Endothelial cell of hepatic sinusoid (primary cell): ENCODE results near the gene DDI2.

Source experiments
- in situ Hi-C: cut with HindIII; loops from 2 replicates; pipeline ENCODE4 v1.10.0; 2017; ENCODE audit warnings: low sequenced_read_pairs

The DDI2 gene

DNA sequence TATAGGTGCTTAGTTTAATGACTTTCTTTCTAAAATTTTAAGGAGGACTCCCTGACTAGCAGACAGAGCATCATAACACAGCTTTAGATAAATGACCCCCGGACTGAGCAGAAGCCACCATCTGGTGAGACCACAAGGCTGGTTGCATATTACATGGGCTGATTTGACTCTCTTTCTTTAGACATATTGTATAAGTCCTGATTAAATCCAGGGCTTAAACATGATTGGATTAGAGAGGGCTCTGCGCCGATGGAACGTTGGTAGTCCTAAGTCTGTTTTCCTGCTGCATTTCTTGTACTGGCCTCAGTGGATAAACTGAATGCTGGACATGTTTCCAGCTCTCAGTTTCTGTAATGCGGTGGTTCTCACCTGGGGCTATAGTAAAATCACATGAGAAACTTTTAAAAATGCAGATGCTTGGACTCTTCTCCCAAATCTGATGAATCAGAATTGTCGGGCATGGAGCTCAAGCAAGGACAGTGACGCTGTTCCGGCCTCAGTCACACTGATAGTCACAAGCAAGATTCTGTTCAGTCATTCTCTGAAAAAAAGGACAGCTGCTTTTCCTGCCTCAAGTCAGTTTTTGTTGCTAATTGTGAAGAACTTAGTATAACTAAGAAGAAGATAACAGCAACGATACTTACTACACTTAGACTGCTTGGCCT, 16.6 kb downstream of the DDI2 start:
- in situ Hi-C loops: no loop called here

DNA sequence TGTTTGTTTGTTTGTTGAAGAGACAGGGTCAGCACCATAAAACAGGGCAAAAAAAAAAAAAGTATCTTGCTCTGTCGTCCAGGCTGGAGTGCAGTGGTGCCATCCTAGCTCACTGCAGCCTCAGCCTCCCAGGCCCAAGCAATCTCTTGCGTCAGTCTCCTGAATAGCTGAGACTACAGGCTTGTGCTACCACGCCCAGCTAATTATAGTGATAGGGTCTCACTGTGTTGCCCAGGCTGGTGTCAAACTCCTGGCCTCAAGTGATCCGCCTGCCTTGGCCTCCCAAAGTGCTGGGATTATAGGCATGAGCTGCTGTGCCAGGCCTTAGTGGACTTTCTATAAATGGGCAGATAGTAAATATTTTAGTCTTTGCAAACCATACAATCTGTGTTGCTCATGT, 19.2 kb downstream of the DDI2 start:
- in situ Hi-C loops: no loop called here

GRCh38 chr1:15637826-15638225, 20.6 kb downstream of the DDI2 start:
- in situ Hi-C loops: no loop called here

GRCh38 chr1:15639262-15639661, 22.0 kb downstream of the DDI2 start:
- in situ Hi-C loops: no loop called here

DNA sequence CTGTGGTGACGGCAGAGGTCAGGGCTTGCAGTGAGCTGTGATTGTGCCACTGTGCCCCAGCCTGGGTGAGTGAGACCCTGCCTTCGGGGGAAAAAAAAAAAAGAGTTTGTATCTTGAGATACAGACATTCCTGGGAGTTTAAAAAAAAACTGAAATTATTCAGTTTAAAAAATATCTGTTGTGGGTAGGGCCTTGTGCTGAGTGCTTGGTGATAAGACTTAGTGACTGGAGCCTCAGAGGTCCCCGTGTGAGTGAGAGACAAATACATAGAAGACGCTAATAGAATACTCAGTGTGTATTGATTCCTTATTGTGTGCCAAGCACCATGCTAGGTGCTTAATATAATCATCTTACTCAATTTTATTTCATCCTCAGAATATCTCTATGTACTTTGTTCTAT, 22.7 kb downstream of the DDI2 start:
- in situ Hi-C loops: no loop called here

DNA sequence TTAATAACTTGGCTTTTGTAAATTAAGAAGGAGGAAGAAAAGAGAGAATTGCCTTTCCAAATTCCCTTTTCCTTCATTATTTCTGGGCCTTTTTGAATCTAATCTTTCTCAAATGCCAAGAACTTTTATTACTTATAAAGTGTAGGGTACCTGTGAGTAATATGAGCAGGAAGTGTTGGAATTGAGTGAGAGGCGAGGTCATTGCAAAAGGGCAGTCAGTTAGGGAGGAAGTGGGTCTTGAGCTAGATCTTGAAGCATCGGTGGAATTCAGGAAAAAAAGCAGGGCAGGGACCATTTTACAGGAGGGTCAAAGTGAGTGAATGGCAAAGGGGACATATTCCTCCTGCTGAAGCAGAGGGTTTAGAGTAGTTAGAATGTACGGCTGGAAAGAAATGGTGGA, 23.4 kb downstream of the DDI2 start:
- in situ Hi-C loops: no loop called here

- in situ Hi-C loops: loop anchor here (5.0 kb wide), 2 partner anchors 38 to 82 kb away; no protein-coding TSS in a partner anchor
Measured at GRCh38 chr1:15649937-15650336, 32.7 kb downstream of the DDI2 start.

- in situ Hi-C loops: loop anchor here (5.0 kb wide), 2 partner anchors 38 to 82 kb away; no protein-coding TSS in a partner anchor
Measured at GRCh38 chr1:15650433-15650832, 33.2 kb downstream of the DDI2 start.

- in situ Hi-C loops: loop anchor here (5.0 kb wide), 2 partner anchors 40 to 80 kb away; no protein-coding TSS in a partner anchor
Measured at GRCh38 chr1:15652130-15652529, 34.9 kb downstream of the DDI2 start.

- in situ Hi-C loops: loop anchor here (5.0 kb wide), 2 partner anchors 42 to 78 kb away; no protein-coding TSS in a partner anchor
Measured at GRCh38 chr1:15654091-15654690, 36.9 kb downstream of the DDI2 start.

- in situ Hi-C loops: no loop called here
Measured at GRCh38 chr1:15656464-15656863, 39.2 kb downstream of the DDI2 start.

GRCh38 chr1:15657021-15657420, 39.8 kb downstream of the DDI2 start:
- in situ Hi-C loops: no loop called here

DNA sequence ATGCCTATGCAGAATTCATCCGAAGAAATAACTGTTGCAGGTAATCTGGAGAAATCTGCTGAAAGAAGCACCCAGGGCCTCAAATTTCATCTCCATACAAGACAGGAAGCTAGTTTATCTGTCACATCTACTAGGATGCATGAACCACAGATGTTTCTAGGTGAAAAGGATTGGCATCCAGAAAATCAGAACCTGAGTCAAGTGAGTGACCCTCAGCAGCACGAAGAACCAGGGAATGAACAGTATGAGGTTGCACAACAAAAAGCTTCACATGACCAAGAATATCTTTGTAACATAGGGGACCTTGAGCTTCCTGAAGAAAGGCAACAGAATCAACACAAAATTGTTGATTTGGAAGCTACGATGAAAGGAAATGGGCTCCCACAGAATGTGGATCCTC, 42.9 kb downstream of the DDI2 start:
- in situ Hi-C loops: no loop called here

GRCh38 chr1:15662477-15662876, 45.2 kb downstream of the DDI2 start:
- in situ Hi-C loops: no loop called here

DNA sequence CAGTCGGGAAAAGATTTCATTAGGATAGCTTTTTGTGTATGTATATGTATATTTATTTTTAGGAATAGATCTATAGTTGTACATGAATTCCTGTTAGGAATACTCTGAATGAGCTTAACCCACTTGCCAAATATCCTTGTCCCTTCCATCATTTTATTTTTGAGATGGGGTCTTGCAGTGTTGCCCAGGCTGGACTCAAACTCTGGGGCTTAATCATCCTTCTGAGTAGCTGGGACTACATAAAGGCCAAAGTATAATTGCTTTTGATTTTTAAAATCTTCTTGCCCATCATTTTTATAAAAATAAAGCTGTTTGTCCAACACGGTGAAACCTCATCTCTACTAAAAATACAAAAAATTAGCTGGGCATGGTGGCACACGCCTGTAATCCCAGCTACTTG, 46.7 kb downstream of the DDI2 start:
- in situ Hi-C loops: no loop called here

DNA sequence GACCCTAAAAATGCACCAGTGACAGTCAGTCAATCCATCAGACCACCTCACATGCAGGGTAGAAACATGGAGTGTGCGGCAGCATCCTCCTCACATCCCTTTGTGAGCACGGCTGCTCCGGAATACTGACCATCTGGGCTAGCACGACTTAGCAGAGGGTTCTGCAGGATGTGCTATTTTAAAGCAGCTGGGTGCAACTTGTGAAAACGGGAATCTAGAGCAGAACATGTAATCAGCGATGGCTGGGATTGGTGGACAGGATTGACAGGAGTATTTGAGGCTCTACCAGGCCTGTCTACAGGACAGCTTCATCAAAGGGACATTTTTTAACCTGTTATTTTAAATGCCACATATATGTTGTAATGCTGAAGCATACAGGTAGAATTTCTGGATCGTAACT, 50.1 kb downstream of the DDI2 start:
- in situ Hi-C loops: no loop called here

GRCh38 chr1:15668089-15668754, 51.0 kb downstream of the DDI2 start:
- in situ Hi-C loops: no loop called here

DNA sequence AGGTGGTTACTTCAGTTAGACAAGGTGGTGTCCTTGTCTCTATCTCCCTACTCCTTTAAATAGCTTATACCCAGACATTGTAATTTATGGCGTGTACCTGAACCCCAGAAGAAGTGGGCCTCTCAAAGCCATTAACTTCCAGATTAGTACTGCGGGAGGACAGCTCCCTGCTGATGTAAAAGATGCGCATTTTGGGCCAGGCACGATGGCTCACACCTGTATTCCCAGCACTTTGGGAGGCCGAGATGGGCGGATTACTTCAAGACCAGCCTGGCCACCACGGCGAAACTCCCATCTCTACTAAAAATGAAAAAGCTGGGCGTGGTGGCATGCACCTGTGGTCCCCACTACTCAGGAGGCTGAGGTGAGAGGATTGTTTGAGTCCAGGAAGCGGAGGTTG, 51.8 kb downstream of the DDI2 start:
- in situ Hi-C loops: no loop called here

DNA sequence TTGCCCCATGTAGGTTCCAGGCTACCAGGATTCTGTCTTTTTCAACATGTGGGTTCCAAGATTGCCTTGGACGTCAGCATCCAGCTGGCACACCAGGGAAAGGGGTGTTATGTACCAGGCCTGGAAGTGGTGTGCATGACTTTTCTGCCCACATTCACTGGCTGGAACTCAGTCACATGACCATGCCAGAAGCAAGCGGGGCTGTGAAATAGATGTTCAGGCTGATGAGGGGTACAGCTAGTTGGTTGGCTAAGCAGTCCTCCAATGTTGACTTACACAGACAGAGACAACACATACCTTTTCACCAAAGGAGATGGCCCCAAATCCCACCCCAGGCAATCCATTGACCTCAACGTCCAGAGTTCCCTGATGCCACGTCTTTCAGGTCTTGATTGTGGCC, 52.6 kb downstream of the DDI2 start:
- in situ Hi-C loops: no loop called here

DNA sequence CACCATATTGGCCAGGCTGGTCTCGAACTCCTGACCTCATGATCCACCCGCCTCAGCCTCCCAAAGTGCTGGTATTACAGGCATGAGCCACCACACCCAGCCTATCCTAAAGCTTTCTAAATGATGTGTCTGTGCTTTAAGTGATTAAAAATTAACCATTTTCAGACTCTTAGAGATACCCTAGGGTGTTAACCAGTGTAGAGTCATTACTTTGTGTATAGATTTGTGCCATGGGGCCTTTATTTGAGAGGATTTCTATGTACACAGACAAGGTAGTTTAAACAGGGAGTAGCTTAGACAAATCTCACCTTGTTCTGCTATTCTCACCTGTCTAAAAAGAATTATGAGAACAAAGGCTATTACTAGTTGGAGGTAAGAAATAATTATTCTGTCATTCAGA, 54.2 kb downstream of the DDI2 start:
- in situ Hi-C loops: no loop called here

DNA sequence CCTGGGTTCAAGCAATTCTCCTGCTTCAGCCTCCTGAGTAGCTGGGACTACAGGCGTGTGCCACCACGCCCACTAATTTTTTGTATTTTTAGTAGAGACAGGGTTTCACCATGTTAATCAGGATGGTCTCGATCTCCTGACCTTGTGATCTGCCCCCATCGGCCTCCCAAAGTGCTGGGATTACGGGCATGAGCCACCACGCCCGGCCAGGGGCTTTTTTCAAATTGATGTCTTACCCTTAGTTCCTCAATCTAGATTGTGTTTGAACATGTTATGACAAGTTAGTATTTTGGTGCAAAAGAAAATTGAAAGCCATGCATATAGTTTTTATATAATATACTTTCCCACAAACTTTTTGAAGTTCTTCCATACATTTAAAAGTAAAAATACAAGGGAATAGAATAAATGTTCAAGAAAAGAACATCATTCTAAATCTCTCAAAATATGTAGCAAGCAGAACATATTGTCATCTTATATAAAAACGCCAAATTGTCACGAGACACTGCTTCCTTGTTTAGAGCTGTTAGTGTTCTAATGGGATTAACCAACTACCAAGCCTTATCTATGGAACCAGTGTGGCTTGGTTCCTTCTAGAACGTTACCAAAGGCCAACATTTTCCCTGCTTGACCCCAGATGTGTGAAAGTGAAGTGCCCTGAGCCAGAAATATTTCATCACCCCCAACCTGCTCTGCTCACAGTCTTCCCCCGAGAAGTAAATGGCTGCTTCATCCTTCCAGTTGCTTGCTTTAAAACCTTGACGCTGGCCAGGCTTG, 57.3 kb downstream of the DDI2 start:
- in situ Hi-C loops: no loop called here
